ENCODE results near the gene POLR1G.
A peak's percentile ranks its signal among the peaks of the same experiment; 100 is the strongest.

The POLR1G gene

GRCh38 chr19:45406226-45407090 is at the start of gene POLR1G:
Gene POLR1G, plus strand, starts transcription at chr19:45406644. Its CDS starts 53 bp downstream, at chr19:45406697.
- peak; percentile 53 for DNase-seq

DNA sequence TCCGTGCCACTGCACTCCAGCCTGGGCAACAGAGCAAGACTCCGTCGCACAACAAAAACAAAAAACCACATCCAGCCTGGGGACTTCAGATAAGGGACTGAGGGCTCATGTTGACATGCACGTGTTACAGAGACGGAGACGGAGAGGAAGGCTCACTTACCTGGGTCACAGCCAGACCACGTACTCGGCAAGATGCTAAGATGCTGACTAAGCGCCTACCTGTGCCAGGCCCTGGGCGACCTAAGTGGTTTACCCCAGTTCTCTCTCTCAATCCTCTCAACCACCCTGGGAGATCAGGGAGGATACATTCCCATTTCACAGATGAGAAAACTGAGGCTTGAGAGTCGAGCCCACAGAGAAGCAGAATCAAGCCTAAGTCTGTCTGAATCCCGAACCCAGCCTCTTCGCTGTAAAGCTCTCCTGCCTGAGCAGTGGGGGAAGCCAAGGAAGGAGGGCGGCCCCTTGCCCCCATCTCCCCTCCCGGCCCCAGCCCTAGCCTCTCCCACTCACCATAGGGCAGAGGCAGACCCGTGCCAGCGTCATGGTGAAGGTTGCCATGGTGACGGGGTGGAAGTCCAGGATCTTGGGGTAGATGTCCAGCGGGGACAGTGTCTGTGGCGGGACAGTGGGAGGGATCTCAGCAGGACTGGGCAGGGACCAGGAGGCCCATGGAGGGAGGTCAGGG is 49.5 kb upstream of the POLR1G start:
- DNase-seq, result no peak

- no peak for DNase-seq
These were observed 49.0 kb upstream of the POLR1G start for GRCh38 chr19:45357445-45357783.

GRCh38 chr19:45358213-45358792 is 48.1 kb upstream of the POLR1G start:
- DNase-seq, result no peak

- DNase-seq, result no peak
These were observed 44.8 kb upstream of the POLR1G start for GRCh38 chr19:45361608-45362007.

GRCh38 chr19:45362291-45362690 is 44.2 kb upstream of the POLR1G start:
- no peak for DNase-seq

DNA sequence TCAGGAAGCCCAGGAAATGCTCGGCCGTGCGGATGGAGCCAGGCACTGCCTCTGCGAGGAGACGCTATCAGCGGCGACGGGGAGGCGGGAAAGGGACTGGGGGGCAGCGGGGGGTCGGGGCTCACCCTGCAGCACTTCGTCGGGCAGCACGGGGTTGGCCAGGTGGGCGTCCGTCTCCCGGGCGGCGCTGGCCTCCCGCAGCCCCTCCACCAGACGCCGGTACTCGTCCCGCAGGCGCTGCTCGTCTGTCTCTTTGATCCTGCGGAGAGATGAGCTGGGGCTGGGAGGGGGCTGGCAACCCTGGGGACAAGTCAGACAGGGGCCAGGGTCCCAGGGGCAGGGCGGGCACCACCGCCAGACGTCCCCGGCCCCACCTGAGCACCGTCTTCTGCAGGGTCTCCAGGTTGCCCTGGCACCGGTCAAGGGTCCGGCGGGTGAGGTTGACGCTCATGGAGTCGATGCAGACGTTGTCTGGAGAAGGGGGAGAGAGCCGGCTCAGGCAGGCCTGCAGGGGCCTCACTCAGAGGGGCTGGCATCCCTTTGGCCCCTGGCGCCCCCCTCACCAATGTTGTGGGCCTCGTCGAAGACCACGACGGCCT is 42.5 kb upstream of the POLR1G start:
- no peak for DNase-seq

DNA sequence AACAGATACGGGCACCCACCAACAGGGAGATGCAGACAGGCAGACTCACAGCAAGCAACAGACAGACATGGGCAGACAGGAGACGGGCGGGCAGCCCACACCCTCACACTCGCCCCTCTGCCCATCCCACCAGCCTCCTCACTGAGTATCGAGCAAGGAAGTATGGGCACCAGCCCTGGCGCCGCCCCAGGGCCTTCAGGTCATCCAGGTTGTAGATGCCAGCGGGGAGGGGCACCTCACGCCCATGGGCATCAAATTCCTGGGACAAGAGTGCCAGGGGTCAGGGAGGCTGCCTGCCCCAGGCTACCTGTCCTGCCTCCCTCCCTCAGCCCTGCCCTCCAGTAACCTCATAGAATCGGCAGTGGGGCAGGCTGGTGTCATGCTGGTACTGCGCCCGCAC is 41.7 kb upstream of the POLR1G start:
- no peak for DNase-seq

- DNase-seq, result no peak
These were observed 38.3 kb upstream of the POLR1G start for GRCh38 chr19:45368127-45368526.

DNA sequence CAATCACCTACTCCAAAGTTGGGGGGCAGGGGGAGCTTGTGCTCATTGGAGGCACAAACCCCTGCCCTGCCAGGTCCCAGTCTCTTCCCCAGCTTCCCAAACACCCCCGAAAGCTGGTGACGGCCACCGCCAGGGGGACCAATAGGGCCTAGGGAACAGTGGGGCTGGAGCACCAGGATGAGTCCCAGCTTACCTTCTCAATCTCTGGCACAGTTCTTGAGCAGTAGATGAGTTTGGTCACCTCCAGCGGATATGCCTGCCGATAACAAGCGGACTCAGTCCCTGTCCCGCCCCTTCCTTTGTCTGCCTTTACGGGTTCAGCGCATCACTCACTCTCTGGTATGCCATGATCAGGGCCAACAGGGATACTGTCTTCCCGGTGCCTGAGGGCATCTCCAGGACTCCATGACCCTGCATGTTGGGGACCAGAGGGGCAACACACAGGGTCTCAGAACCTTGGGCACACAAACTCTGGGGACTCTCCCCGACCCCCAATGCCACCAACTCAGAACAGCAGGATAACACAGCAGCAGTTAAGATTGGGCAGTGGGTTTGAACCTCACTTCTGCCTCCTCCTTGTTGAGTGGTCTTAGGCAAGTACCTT is 37.6 kb upstream of the POLR1G start:
- DNase-seq, result no peak

DNA sequence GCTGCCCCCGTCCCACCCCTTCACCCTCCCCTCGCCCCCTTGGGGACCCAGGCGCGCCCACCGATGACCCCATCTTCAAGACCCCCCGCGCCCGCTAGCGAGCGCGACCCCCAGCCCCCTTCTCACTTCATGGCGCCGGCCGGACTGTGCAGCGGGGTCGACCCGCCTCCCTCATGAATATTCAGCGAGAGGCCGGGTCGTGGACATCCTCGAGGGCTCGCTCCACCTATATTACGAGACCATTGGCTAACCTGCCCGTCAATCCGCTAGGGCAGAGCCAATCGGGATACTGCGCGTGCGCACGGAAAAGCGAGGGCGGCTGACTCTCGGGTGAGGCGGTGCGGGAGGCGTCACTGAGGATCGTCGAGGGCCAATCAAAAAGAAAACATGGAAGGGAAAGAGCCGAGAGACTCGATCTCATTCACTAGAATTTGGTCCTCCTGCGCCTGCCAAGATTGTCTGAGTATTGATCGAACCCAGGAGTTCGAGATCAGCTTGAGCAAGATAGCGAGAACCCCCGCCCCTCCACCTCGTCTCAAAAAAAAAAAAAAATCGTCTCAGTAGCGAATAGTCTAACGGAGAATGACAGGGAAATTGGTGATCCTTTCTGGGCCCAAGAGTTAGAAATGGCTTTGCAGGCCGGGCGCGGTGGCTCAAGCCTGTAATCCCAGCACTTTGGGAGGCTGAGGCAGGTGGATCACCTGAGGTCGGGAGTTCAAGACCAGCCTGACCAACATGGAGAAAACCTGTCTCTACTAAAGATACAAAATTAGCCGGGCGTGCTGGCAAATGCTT is 35.8 kb upstream of the POLR1G start, which contains the start of gene ERCC2:
Gene ERCC2, minus strand, starts transcription at position 164 of the 795 bp plus-strand sequence. Its CDS starts 33 bp downstream, at position 131.
- DNase-seq, result peak; percentile 96

- DNase-seq, result no peak
These were observed 30.3 kb upstream of the POLR1G start for GRCh38 chr19:45376045-45376724.

- no peak for DNase-seq
These were observed 26.3 kb upstream of the POLR1G start for GRCh38 chr19:45380107-45380506.

DNA sequence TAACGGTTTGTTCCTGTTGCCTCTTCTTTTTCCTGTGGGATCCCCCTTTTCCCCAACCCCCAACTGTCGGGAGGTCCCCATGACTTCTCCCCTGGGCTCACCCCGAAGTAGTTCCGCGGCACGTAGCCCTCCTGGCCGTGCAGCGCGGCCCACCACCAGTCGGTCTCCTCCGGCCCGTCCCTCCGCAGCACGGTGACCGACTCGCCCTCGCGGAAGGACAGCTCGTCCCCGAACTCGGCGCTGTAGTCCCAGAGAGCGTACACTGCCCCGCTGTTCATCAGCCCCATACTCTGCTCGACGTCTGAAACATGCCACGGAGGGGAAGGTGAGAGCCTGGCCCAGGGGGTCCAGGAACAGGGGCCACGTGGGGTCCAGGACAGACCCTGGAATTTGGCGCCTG is 24.0 kb upstream of the POLR1G start:
- no peak for DNase-seq

DNA sequence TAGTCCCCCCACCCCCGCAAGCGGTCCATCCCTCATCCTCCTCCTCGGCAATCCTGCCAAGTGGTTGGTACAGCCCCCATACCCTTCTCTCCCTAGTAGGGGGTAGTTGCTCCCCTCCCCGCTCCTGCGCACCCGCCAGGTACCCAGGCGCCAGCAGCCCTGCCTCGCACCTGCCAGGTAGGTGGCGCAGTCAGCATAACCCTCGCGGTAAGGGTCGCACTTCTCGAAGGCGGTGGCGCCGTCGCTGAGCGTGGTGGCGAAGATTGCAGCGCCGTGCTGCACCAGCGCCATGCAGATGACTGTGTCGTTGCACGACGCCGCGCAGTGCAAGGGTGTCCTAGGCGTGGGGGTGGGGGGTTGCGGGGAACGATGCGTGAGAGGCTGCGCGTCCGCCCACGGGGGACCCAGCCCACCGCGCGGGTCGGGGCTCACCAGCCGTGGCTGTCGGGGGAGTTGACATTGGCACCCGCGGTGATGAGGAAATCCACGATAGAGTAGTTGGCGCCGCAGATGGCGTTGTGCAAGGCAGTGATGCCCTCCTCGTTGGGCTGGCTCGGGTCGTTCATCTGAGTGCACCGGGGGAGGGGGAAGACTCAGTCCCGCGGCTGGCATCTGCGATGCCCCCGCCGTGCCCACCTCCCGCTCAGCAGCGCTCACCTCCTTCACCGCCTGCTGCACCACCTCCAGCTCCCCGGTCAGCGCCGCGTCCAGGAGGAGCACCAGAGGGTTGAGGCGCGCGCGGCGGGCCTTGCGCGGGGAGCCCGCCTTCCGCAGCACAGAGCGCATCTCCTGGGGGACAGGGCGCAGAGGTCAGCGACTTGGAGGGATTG is 20.8 kb upstream of the POLR1G start:
- no peak for DNase-seq

DNA sequence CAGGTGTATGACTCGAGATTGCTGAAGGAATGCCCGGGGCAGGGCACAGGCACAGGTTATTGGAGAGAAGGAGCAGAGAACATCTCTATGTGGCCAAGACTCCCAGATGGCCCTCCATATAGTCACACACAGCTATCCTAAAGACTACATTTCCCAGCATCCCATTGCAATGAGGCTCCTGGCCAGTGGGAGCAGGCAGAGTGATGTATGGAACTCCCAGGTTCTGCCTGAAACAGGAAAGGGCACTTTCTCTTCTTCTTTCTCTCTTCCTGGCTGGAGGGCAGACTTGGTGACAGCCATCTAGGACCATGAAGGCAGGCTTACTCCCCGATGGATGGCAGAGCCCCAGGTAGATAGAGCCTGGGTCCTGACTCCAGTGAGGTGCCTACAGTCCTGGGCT is 15.1 kb upstream of the POLR1G start:
- DNase-seq, result no peak

DNA sequence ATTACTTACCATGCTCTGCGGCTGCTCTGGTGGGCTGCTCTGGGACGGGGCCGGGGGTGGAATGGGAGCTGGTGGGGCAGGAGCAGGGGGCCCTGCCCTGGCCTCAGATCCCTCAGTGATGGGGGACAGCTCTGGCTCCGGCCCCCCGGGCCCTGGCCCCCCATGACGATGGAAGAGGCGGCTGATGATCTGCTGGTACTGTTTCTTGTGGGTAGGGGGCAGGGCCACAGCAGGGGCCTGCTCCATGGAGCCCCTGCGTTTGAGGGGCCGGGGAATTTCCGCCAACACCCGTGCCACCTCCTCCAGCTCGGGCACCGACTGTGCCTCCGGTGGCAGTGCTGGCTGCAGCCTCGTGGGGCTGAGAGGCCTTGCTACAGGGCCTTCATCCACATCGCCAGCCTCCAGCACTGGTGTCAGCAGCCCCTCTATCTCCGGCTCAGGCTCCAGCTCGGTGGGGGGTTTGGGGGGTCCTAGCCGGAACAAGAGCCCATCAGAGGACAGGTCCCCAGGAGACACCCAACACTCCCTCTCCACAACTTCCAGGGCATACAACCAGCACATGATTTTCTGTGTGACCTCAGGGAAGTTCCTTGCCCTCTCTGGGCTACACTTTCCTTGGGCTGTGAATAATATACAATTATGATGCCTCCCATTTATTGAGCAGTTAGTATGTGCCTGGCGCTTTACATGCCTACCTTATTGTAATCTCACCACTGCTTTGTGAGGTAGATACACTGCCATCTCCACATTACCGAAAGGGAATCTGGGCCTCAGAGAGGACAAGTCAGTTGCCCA is 14.4 kb upstream of the POLR1G start:
- no peak for DNase-seq

GRCh38 chr19:45395821-45396617 is 10.4 kb upstream of the POLR1G start:
- no peak for DNase-seq

DNA sequence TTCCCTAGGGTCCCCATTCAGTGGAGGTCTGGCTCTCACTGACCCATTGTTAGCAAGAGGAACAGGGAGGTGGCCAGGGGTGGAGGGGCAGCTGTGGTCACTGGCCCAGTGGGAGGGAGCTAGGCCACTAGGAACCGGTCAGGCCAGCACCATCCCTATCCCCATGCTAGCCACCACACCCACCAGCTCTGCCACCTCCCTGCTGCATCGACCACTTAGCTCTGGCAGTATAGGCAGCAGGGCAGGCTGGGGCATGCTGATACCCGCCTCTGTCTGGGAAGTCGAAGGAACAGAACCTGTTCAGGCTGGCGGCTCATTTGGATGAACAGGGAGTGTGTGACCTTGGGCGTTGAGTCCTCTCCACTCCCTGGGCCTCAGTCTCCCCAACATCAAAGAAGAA is 6.3 kb upstream of the POLR1G start:
- no peak for DNase-seq
